GM23338 (cell line): ENCODE results near the gene KIFC3. TPM values are rescaled to one million over a fixed set of nuclear protein-coding genes. Genes with fewer than 3 reads are reported as not detected.

ENCODE experiments used
- ATAC-seq: fragments of 200-7000 bp; cut with Tn5 transposase; 3 replicates; pipeline ENCODE4 v1.9.1; 2020
- DNase-seq: peaks from one replicate; pipeline ENCODE4 v3.0.0-alpha.2; 2015; ENCODE audit warnings: low spot score
- H2AFZ ChIP-seq: fragments of 200-600 bp; sonication (generic); 2 replicates; pipeline ENCODE4 v1.8.0; 2016; ENCODE audit warnings: antibody characterized with exemption, mild to moderate bottlenecking, moderate library complexity
- H3F3A ChIP-seq: fragments of 200-600 bp; sonication (generic); replicated peaks from 2 replicates; pipeline ENCODE4 v1.8.0; 2017; ENCODE audit warnings: antibody characterized with exemption, mixed run types, low read depth
- H3K27ac ChIP-seq: fragments of 200-600 bp; sonication (generic); 2 replicates; pipeline ENCODE4 v1.6.1; 2016; ENCODE audit warnings: low read depth
- H3K27me3 ChIP-seq: fragments of 200-600 bp; sonication (generic); 2 replicates; pipeline ENCODE4 v1.8.0; 2016; ENCODE audit warnings: mild to moderate bottlenecking, mixed run types, moderate library complexity; ENCODE audit not compliant: insufficient read depth
- H3K36me3 ChIP-seq: fragments of 200-600 bp; sonication (generic); 2 replicates; pipeline ENCODE4 v1.8.0; 2016; ENCODE audit warnings: mild to moderate bottlenecking; ENCODE audit not compliant: insufficient read depth
- H3K4me1 ChIP-seq: fragments of 200-600 bp; sonication (generic); 2 replicates; pipeline ENCODE4 v1.8.0; 2016; ENCODE audit warnings: mild to moderate bottlenecking, moderate library complexity; ENCODE audit not compliant: insufficient read depth
- H3K4me2 ChIP-seq: fragments of 200-600 bp; sonication (generic); 2 replicates; pipeline ENCODE4 v1.7.1; 2017; ENCODE audit warnings: mixed run types
- H3K4me3 ChIP-seq: fragments of 200-600 bp; sonication (generic); 2 replicates; pipeline ENCODE4 v1.6.1; 2016; ENCODE audit warnings: mixed run types
- H3K79me2 ChIP-seq: fragments of 200-600 bp; sonication (generic); replicated peaks from 2 replicates; pipeline ENCODE4 v1.8.0; 2017; ENCODE audit warnings: mild to moderate bottlenecking; ENCODE audit not compliant: insufficient read depth
- H3K9me2 ChIP-seq: fragments of 200-600 bp; sonication (generic); 2 replicates; pipeline ENCODE4 v1.8.0; 2017; ENCODE audit not compliant: insufficient read depth
- H4K20me1 ChIP-seq: fragments of 200-600 bp; sonication (generic); replicated peaks from 2 replicates; pipeline ENCODE4 v1.8.0; 2017; ENCODE audit warnings: mild to moderate bottlenecking; ENCODE audit not compliant: insufficient read depth
- H3K27ac Mint-ChIP-seq: 2 replicates; pipeline ENCODE4 v1.8.0; 2020; ENCODE audit warnings: inconsistent platforms, mild to moderate bottlenecking, moderate library complexity, mixed read lengths
- H3K27me3 Mint-ChIP-seq: 3 replicates; pipeline ENCODE4 v1.8.0; 2022; ENCODE audit warnings: low read depth, mild to moderate bottlenecking, moderate library complexity, mixed read lengths, inconsistent platforms; ENCODE audit not compliant: insufficient read depth, poor library complexity
- H3K36me3 Mint-ChIP-seq: 3 replicates; pipeline ENCODE4 v1.8.0; 2021; ENCODE audit warnings: low read depth, mild to moderate bottlenecking, inconsistent platforms, moderate library complexity, mixed read lengths
- H3K4me1 Mint-ChIP-seq: 3 replicates; pipeline ENCODE4 v1.8.0; 2020; ENCODE audit warnings: mild to moderate bottlenecking, inconsistent platforms, mixed read lengths
- H3K4me3 Mint-ChIP-seq: 3 replicates; pipeline ENCODE4 v1.8.0; 2021; ENCODE audit warnings: moderate library complexity, mild to moderate bottlenecking, inconsistent platforms, mixed read lengths
- H3K9me3 Mint-ChIP-seq: 3 replicates; pipeline ENCODE4 v1.8.0; 2020; ENCODE audit warnings: moderate library complexity, mild to moderate bottlenecking, inconsistent platforms, mixed read lengths
- CREB1 ChIP-seq: fragments of 250-450 bp; sonication (Bioruptor Pico); IDR thresholded peaks from 2 replicates; pipeline ENCODE4 v1.5.0; 2020; ENCODE audit warnings: low read depth, mild to moderate bottlenecking, moderate library complexity
- EZH2 ChIP-seq: fragments of 200-600 bp; sonication (generic); IDR thresholded peaks from one replicate; pipeline ENCODE4 v1.8.0; 2017; ENCODE audit warnings: antibody characterized with exemption, mild to moderate bottlenecking, low read depth; ENCODE audit not compliant: unreplicated experiment
- EZH2phosphoT487 ChIP-seq: fragments of 200-600 bp; sonication (generic); IDR thresholded peaks from one replicate; pipeline ENCODE4 v1.8.1; 2018; ENCODE audit warnings: antibody characterized with exemption; ENCODE audit not compliant: unreplicated experiment
- JUNB ChIP-seq: IDR thresholded peaks from one replicate; pipeline ENCODE4 v1.6.1; 2016; ENCODE audit warnings: antibody characterized with exemption; ENCODE audit not compliant: unreplicated experiment
- NANOG ChIP-seq: IDR thresholded peaks from 2 replicates; pipeline ENCODE4 v1.6.1; 2016; ENCODE audit warnings: antibody characterized with exemption, borderline replicate concordance
- POLR2AphosphoS5 ChIP-seq: IDR thresholded peaks from 2 replicates; pipeline ENCODE4 v1.6.1; 2016; ENCODE audit warnings: antibody characterized with exemption, low read depth
- STAT1 ChIP-seq: IDR thresholded peaks from one replicate; pipeline ENCODE4 v1.6.1; 2016; ENCODE audit warnings: antibody characterized with exemption; ENCODE audit not compliant: unreplicated experiment
- ZNF114 ChIP-seq: fragments of 250-450 bp; sonication (Bioruptor Pico); IDR thresholded peaks from 2 replicates; pipeline ENCODE4 v1.5.0; 2020; ENCODE audit warnings: mild to moderate bottlenecking, moderate library complexity
- ZNF331 ChIP-seq: fragments of 250-450 bp; sonication (Bioruptor Pico); IDR thresholded peaks from 2 replicates; pipeline ENCODE4 v1.5.0; 2020; ENCODE audit warnings: low read depth, mild to moderate bottlenecking, moderate library complexity
- polyA plus RNA-seq: library from polyadenylated mRNA; unstranded; fragments of >200 nt; fragmentation: Nextera tagmentation; extraction: Ambion mirVana; gene quantifications from 2 replicates; pipeline ENCODE4 v1.2.1, GENCODE V29; 2016
- total RNA-seq: library from RNA; depleted of rRNA; stranded (reverse); fragments of >200 nt; shearing (Covaris generic); gene quantifications from 2 replicates; pipeline ENCODE4 v1.2.3, GENCODE V29; 2014
- TF ChIP-seq, protein P1 (sequence below): fragments of 250-450 bp; sonication (Bioruptor Pico); IDR thresholded peaks from 2 replicates; pipeline ENCODE4 v1.5.0; 2020; ENCODE audit warnings: mild to moderate bottlenecking, moderate library complexity
- TF ChIP-seq, protein P2 (sequence below): IDR thresholded peaks from 2 replicates; pipeline ENCODE4 v1.6.1; 2016; ENCODE audit warnings: antibody characterized with exemption
- TF ChIP-seq, protein P3 (sequence below): IDR thresholded peaks from one replicate; pipeline ENCODE4 v1.6.1; 2018; ENCODE audit warnings: antibody characterized with exemption; ENCODE audit not compliant: unreplicated experiment
- TF ChIP-seq, protein P4 (sequence below), 2 experiments: fragments of 200-600 bp in 1 of 2; sonication (generic) in 1 of 2; conservative IDR thresholded peaks; 2 replicates each; pipeline versions ENCODE4 v1.5.1 to v1.6.1; 2016 to 2017; ENCODE audit warnings: antibody characterized with exemption in 2 of 2, low read depth in 2 of 2, mild to moderate bottlenecking in 2 of 2, moderate library complexity in 1 of 2

Gene KIFC3
- total and polyA plus RNA-seq, 2 experiments from 2014 or later: 4.4 to 12.5 TPM

DNA sequence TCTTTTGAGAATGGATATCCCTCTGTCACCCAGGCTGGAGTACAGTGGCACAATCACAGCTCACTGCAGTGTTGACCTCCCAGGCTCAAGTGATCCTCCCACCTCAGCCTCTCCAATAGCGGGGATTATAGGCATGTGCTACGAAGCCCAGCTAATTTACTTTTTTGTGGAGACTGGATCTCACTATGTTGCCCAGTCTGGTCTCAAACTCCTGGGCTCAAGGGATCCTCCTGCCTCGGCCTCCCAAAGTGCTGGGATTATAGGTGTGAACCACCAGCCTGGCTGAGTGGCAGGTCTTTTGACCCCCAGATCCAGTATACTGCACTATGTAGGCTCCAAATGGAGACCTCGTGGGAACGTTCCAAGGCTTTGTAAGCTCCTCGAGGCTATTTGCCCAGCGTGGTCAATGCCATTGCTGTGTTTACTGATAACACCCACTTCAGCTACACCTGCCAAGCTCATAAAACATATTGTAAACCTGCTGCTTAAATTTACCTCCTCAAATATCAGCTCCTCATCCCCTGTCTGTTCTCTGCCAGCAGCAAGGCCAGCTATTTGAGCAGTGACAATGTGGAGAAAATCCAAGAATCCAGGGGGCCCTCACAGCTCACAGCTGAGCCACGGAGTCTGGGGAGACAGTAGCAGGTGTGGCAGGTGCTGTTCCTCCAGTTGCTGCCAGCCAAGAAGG lies 16.2 kb upstream of the KIFC3 start (continued):
- TF ChIP-seq, protein P1, sequence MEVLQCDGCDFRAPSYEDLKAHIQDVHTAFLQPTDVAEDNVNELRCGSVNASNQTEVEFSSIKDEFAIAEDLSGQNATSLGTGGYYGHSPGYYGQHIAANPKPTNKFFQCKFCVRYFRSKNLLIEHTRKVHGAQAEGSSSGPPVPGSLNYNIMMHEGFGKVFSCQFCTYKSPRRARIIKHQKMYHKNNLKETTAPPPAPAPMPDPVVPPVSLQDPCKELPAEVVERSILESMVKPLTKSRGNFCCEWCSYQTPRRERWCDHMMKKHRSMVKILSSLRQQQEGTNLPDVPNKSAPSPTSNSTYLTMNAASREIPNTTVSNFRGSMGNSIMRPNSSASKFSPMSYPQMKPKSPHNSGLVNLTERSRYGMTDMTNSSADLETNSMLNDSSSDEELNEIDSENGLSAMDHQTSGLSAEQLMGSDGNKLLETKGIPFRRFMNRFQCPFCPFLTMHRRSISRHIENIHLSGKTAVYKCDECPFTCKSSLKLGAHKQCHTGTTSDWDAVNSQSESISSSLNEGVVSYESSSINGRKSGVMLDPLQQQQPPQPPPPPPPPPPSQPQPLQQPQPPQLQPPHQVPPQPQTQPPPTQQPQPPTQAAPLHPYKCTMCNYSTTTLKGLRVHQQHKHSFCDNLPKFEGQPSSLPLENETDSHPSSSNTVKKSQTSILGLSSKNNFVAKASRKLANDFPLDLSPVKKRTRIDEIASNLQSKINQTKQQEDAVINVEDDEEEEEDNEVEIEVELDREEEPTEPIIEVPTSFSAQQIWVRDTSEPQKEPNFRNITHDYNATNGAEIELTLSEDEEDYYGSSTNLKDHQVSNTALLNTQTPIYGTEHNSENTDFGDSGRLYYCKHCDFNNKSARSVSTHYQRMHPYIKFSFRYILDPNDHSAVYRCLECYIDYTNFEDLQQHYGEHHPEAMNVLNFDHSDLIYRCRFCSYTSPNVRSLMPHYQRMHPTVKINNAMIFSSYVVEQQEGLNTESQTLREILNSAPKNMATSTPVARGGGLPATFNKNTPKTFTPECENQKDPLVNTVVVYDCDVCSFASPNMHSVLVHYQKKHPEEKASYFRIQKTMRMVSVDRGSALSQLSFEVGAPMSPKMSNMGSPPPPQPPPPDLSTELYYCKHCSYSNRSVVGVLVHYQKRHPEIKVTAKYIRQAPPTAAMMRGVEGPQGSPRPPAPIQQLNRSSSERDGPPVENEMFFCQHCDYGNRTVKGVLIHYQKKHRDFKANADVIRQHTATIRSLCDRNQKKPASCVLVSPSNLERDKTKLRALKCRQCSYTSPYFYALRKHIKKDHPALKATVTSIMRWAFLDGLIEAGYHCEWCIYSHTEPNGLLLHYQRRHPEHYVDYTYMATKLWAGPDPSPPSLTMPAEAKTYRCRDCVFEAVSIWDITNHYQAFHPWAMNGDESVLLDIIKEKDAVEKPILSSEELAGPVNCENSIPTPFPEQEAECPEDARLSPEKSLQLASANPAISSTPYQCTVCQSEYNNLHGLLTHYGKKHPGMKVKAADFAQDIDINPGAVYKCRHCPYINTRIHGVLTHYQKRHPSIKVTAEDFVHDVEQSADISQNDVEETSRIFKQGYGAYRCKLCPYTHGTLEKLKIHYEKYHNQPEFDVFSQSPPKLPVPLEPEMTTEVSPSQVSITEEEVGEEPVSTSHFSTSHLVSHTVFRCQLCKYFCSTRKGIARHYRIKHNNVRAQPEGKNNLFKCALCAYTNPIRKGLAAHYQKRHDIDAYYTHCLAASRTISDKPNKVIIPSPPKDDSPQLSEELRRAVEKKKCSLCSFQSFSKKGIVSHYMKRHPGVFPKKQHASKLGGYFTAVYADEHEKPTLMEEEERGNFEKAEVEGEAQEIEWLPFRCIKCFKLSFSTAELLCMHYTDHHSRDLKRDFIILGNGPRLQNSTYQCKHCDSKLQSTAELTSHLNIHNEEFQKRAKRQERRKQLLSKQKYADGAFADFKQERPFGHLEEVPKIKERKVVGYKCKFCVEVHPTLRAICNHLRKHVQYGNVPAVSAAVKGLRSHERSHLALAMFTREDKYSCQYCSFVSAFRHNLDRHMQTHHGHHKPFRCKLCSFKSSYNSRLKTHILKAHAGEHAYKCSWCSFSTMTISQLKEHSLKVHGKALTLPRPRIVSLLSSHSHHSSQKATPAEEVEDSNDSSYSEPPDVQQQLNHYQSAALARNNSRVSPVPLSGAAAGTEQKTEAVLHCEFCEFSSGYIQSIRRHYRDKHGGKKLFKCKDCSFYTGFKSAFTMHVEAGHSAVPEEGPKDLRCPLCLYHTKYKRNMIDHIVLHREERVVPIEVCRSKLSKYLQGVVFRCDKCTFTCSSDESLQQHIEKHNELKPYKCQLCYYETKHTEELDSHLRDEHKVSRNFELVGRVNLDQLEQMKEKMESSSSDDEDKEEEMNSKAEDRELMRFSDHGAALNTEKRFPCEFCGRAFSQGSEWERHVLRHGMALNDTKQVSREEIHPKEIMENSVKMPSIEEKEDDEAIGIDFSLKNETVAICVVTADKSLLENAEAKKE (CRISPR knock-in tag): no peak
- TF ChIP-seq NANOG: no peak
- TF ChIP-seq, protein P2, sequence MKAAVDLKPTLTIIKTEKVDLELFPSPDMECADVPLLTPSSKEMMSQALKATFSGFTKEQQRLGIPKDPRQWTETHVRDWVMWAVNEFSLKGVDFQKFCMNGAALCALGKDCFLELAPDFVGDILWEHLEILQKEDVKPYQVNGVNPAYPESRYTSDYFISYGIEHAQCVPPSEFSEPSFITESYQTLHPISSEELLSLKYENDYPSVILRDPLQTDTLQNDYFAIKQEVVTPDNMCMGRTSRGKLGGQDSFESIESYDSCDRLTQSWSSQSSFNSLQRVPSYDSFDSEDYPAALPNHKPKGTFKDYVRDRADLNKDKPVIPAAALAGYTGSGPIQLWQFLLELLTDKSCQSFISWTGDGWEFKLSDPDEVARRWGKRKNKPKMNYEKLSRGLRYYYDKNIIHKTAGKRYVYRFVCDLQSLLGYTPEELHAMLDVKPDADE: no peak
- no peak for TF ChIP-seq EZH2
- no peak for TF ChIP-seq EZH2phosphoT487

DNA sequence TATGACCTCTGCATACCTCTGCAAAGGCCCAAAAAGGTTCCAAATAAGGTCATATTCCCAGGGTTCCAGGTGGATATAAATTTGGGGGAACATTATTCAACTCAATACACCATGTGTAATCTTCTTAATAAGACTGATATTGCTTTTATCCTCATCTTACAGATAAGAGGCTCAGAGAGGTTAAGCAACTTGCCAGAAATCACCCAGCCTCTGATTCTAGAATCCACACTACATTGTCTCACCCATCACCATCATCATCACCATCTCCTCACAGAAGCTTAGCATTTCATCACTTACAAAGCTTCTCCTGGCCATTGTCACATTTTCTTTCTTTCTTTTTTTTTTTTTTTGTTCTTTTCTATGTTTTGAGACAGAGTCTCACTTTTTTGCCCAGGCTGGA lies 15.4 kb upstream of the KIFC3 start:
- DNase-seq: no peak
- Histone ChIP-seq H3K9me2 (no peaks in the 10 kb centered on the region), H3K36me3 (no peaks in the 10 kb centered on the region), H3K79me2 (no peaks in the 10 kb centered on the region), H3K4me1 (peaks cover 4% of the 10 kb centered on the region), H3K27me3 (no peaks in the 10 kb centered on the region), H3K27ac (no peak overlapping the region), H3F3A (no peaks in the 10 kb centered on the region), H2AFZ (no peak overlapping the region), H3K4me3 (no peak overlapping the region), H4K20me1 (no peaks in the 10 kb centered on the region), H3K4me2 (no peak overlapping the region)
- no peaks in the 10 kb centered on the region for H3K36me3 Mint-ChIP-seq
- H3K9me3 Mint-ChIP-seq: no peaks in the 10 kb centered on the region
- H3K4me3 Mint-ChIP-seq: no peak overlapping the region
- H3K27me3 Mint-ChIP-seq: peaks cover 6% of the 10 kb centered on the region
- no peak for ATAC-seq
- peaks cover 22% of the 10 kb centered on the region for H3K4me1 Mint-ChIP-seq
- no peak overlapping the region for H3K27ac Mint-ChIP-seq
- TF ChIP-seq, protein P3, sequence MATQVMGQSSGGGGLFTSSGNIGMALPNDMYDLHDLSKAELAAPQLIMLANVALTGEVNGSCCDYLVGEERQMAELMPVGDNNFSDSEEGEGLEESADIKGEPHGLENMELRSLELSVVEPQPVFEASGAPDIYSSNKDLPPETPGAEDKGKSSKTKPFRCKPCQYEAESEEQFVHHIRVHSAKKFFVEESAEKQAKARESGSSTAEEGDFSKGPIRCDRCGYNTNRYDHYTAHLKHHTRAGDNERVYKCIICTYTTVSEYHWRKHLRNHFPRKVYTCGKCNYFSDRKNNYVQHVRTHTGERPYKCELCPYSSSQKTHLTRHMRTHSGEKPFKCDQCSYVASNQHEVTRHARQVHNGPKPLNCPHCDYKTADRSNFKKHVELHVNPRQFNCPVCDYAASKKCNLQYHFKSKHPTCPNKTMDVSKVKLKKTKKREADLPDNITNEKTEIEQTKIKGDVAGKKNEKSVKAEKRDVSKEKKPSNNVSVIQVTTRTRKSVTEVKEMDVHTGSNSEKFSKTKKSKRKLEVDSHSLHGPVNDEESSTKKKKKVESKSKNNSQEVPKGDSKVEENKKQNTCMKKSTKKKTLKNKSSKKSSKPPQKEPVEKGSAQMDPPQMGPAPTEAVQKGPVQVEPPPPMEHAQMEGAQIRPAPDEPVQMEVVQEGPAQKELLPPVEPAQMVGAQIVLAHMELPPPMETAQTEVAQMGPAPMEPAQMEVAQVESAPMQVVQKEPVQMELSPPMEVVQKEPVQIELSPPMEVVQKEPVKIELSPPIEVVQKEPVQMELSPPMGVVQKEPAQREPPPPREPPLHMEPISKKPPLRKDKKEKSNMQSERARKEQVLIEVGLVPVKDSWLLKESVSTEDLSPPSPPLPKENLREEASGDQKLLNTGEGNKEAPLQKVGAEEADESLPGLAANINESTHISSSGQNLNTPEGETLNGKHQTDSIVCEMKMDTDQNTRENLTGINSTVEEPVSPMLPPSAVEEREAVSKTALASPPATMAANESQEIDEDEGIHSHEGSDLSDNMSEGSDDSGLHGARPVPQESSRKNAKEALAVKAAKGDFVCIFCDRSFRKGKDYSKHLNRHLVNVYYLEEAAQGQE: no peak
- no peak for TF ChIP-seq ZNF331 (CRISPR knock-in tag)
- no peak for TF ChIP-seq JUNB
- TF ChIP-seq NANOG: no peak
- TF ChIP-seq CREB1 (CRISPR knock-in tag): no peak
- no peak for TF ChIP-seq ZNF114 (CRISPR knock-in tag)
- no peak for TF ChIP-seq STAT1
- TF ChIP-seq, protein P4, sequence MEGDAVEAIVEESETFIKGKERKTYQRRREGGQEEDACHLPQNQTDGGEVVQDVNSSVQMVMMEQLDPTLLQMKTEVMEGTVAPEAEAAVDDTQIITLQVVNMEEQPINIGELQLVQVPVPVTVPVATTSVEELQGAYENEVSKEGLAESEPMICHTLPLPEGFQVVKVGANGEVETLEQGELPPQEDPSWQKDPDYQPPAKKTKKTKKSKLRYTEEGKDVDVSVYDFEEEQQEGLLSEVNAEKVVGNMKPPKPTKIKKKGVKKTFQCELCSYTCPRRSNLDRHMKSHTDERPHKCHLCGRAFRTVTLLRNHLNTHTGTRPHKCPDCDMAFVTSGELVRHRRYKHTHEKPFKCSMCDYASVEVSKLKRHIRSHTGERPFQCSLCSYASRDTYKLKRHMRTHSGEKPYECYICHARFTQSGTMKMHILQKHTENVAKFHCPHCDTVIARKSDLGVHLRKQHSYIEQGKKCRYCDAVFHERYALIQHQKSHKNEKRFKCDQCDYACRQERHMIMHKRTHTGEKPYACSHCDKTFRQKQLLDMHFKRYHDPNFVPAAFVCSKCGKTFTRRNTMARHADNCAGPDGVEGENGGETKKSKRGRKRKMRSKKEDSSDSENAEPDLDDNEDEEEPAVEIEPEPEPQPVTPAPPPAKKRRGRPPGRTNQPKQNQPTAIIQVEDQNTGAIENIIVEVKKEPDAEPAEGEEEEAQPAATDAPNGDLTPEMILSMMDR (conservative IDR thresholded peaks at IDR 0.05; ENCODE audit: low read depth in 2 of 2): no peak
- TF ChIP-seq POLR2AphosphoS5: no peak
